Loucy (cell line): ENCODE measurements around the gene PCF11.

Experiments
- H2AFZ ChIP-seq: fragments of 200-600 bp; sonication (generic); 2 replicates; pipeline ENCODE4 v1.6.0; 2016; ENCODE audit warnings: antibody characterized with exemption, mild to moderate bottlenecking, low read length, moderate library complexity
- H3F3A ChIP-seq: fragments of 200-600 bp; 2 replicates; pipeline ENCODE4 v1.6.0; 2016; ENCODE audit warnings: antibody characterized with exemption, low read depth, mild to moderate bottlenecking
- H3K27me3 ChIP-seq: fragments of 200-600 bp; sonication (generic); 2 replicates; pipeline ENCODE4 v1.6.1; 2014; ENCODE audit warnings: low read length, mild to moderate bottlenecking; ENCODE audit not compliant: insufficient read depth, poor library complexity, severe bottlenecking
- H3K36me3 ChIP-seq: fragments of 200-600 bp; sonication (generic); 2 replicates; pipeline ENCODE4 v1.6.1; 2016; ENCODE audit warnings: low read length; ENCODE audit not compliant: insufficient read depth
- H3K4me1 ChIP-seq: fragments of 200-600 bp; sonication (generic); 2 replicates; pipeline ENCODE4 v1.5.1; 2014; ENCODE audit warnings: low read length, mild to moderate bottlenecking; ENCODE audit not compliant: insufficient read depth, poor library complexity, severe bottlenecking
- H3K4me2 ChIP-seq: fragments of 200-600 bp; sonication (generic); 2 replicates; pipeline ENCODE4 v1.6.0; 2014; ENCODE audit warnings: antibody characterized with exemption, low read length, low read depth, mild to moderate bottlenecking; ENCODE audit not compliant: poor library complexity, severe bottlenecking
- H3K4me3 ChIP-seq: fragments of 200-600 bp; sonication (generic); 2 replicates; pipeline ENCODE4 v1.5.1; 2014; ENCODE audit warnings: low read length, mild to moderate bottlenecking, mixed read lengths; ENCODE audit not compliant: poor library complexity, severe bottlenecking
- H3K79me2 ChIP-seq: fragments of 200-600 bp; sonication (generic); 2 replicates; pipeline ENCODE4 v1.6.1; 2014; ENCODE audit warnings: low read length; ENCODE audit not compliant: insufficient read depth
- H3K9ac ChIP-seq: fragments of 200-600 bp; sonication (generic); 2 replicates; pipeline ENCODE4 v1.6.0; 2014; ENCODE audit warnings: mild to moderate bottlenecking, low read depth, low read length, moderate library complexity; ENCODE audit not compliant: poor library complexity, severe bottlenecking
- H3K9me2 ChIP-seq: fragments of 200-600 bp; sonication (generic); replicated peaks from 2 replicates; pipeline ENCODE4 v1.6.1; 2016; ENCODE audit warnings: low read depth, low read length, mixed read lengths
- H3K9me3 ChIP-seq: fragments of 200-600 bp; sonication (generic); 2 replicates; pipeline ENCODE4 v1.6.1; 2014; ENCODE audit warnings: mild to moderate bottlenecking, antibody characterized with exemption, low read length, low read depth; ENCODE audit not compliant: insufficient read depth
- H4K20me1 ChIP-seq: fragments of 200-600 bp; sonication (generic); 2 replicates; pipeline ENCODE4 v1.6.0; 2014; ENCODE audit warnings: antibody characterized with exemption, low read length, mild to moderate bottlenecking; ENCODE audit not compliant: insufficient read depth, poor library complexity, severe bottlenecking
- CTCF ChIP-seq: fragments of 200-600 bp; sonication (generic); conservative IDR thresholded peaks from 2 replicates; pipeline ENCODE4 v1.5.1; 2014; ENCODE audit warnings: mild to moderate bottlenecking, antibody characterized with exemption, low read length
- EZH2phosphoT487 ChIP-seq: fragments of 200-600 bp; IDR thresholded peaks from 2 replicates; pipeline ENCODE4 v1.6.1; 2018; ENCODE audit warnings: antibody characterized with exemption, mild to moderate bottlenecking, moderate library complexity, borderline replicate concordance

PCF11 gene

GRCh38 chr11:83120327-83120726 lies 36.6 kb upstream of the PCF11 start:
- Histone ChIP-seq H3K9ac (no peak overlapping the region), H3K4me3 (no peak overlapping the region), H3K36me3 (no peaks in the 10 kb centered on the region), H3K4me2 (no peak overlapping the region), H3K4me1 (peaks cover 16% of the 10 kb centered on the region), H4K20me1 (no peaks in the 10 kb centered on the region), H3K9me2 (no peaks in the 10 kb centered on the region), H3K27me3 (no peaks in the 10 kb centered on the region), H2AFZ (peak overlapping the region; percentile 26; the same call in 1 of the 2 replicates), H3K9me3 (no peaks in the 10 kb centered on the region), H3F3A (no peaks in the 10 kb centered on the region), H3K79me2 (no peaks in the 10 kb centered on the region)
- TF ChIP-seq EZH2phosphoT487, result no peak
- TF ChIP-seq CTCF, result no peak

GRCh38 chr11:83122050-83122449 lies 34.9 kb upstream of the PCF11 start:
- TF ChIP-seq EZH2phosphoT487 (no peak), CTCF (no peak)
- Histone ChIP-seq H3K79me2 (no peaks in the 10 kb centered on the region), H3K27me3 (no peaks in the 10 kb centered on the region), H3K9ac (no peak overlapping the region), H3F3A (no peaks in the 10 kb centered on the region), H3K36me3 (no peaks in the 10 kb centered on the region), H3K9me3 (no peaks in the 10 kb centered on the region), H4K20me1 (no peaks in the 10 kb centered on the region), H2AFZ (no peak overlapping the region), H3K9me2 (no peaks in the 10 kb centered on the region), H3K4me3 (no peak overlapping the region), H3K4me1 (peaks cover 16% of the 10 kb centered on the region), H3K4me2 (no peak overlapping the region)

GRCh38 chr11:83122766-83123165 lies 34.2 kb upstream of the PCF11 start:
- TF ChIP-seq EZH2phosphoT487 (no peak), CTCF (no peak)
- Histone ChIP-seq H3K9ac (no peak overlapping the region), H3K9me2 (no peaks in the 10 kb centered on the region), H3K4me3 (no peak overlapping the region), H3K4me2 (no peak overlapping the region), H3K9me3 (no peaks in the 10 kb centered on the region), H3K4me1 (peaks cover 10% of the 10 kb centered on the region), H3K27me3 (no peaks in the 10 kb centered on the region), H3K79me2 (no peaks in the 10 kb centered on the region), H3K36me3 (no peaks in the 10 kb centered on the region), H2AFZ (no peak overlapping the region), H3F3A (no peaks in the 10 kb centered on the region), H4K20me1 (no peaks in the 10 kb centered on the region)
